Ishikawa (cell line): ENCODE data around the gene ICAM2.

Experiments used
- CEBPB ChIP-seq: IDR thresholded peaks from 2 replicates; pipeline ENCODE4 v1.6.1; 2012
- EGR1 ChIP-seq: IDR thresholded peaks from 2 replicates; pipeline ENCODE4 v1.6.1; 2012
- EP300 ChIP-seq: IDR thresholded peaks from 2 replicates; pipeline ENCODE4 v1.6.1; 2012; ENCODE audit warnings: borderline replicate concordance
- FOXM1 ChIP-seq: IDR thresholded peaks from 2 replicates; pipeline ENCODE4 v1.6.1; 2012; ENCODE audit warnings: low read depth, borderline replicate concordance
- NFIC ChIP-seq: IDR thresholded peaks from 2 replicates; pipeline ENCODE4 v1.6.1; 2012
- RAD21 ChIP-seq: IDR thresholded peaks from 2 replicates; pipeline ENCODE4 v1.6.1; 2012; ENCODE audit warnings: low read depth
- TAF1 ChIP-seq: IDR thresholded peaks from 2 replicates; pipeline ENCODE4 v1.6.1; 2012; ENCODE audit warnings: low read depth, mild to moderate bottlenecking
- TCF12 ChIP-seq: IDR thresholded peaks from 2 replicates; pipeline ENCODE4 v1.6.1; 2012; ENCODE audit warnings: low read depth
- YY1 ChIP-seq: IDR thresholded peaks from 2 replicates; pipeline ENCODE4 v1.6.1; 2012; ENCODE audit warnings: low read depth
- ZBTB7A ChIP-seq: IDR thresholded peaks from 2 replicates; pipeline ENCODE4 v1.6.1; 2012; ENCODE audit warnings: low read depth
- TF ChIP-seq, protein P1 (sequence below): IDR thresholded peaks from 2 replicates; pipeline ENCODE4 v1.6.1; 2012; ENCODE audit warnings: low read depth, mild to moderate bottlenecking
- TF ChIP-seq, protein P2 (sequence below): IDR thresholded peaks from 2 replicates; pipeline ENCODE4 v1.6.1; 2012

DNA sequence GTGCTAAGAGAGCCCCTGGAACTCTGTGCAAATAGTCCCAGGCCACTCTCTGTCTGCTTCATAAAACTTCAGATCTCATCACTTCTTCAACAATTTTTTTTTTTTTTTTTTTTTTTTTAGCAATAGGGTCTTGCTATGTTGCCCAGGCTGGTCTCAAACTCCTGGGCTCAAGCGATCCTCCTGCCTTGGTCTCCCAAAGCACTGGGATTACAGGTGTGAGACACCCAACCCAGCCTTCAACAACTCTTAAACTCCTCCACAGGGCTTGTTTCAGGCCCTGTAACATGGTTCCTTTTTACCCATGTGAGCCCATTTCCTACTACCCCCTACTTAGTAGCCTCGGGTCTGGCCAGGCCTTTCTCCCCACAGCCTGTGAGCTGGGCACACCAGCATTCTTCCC is 39.3 kb upstream of the ICAM2 start:
- TF ChIP-seq, protein P1, sequence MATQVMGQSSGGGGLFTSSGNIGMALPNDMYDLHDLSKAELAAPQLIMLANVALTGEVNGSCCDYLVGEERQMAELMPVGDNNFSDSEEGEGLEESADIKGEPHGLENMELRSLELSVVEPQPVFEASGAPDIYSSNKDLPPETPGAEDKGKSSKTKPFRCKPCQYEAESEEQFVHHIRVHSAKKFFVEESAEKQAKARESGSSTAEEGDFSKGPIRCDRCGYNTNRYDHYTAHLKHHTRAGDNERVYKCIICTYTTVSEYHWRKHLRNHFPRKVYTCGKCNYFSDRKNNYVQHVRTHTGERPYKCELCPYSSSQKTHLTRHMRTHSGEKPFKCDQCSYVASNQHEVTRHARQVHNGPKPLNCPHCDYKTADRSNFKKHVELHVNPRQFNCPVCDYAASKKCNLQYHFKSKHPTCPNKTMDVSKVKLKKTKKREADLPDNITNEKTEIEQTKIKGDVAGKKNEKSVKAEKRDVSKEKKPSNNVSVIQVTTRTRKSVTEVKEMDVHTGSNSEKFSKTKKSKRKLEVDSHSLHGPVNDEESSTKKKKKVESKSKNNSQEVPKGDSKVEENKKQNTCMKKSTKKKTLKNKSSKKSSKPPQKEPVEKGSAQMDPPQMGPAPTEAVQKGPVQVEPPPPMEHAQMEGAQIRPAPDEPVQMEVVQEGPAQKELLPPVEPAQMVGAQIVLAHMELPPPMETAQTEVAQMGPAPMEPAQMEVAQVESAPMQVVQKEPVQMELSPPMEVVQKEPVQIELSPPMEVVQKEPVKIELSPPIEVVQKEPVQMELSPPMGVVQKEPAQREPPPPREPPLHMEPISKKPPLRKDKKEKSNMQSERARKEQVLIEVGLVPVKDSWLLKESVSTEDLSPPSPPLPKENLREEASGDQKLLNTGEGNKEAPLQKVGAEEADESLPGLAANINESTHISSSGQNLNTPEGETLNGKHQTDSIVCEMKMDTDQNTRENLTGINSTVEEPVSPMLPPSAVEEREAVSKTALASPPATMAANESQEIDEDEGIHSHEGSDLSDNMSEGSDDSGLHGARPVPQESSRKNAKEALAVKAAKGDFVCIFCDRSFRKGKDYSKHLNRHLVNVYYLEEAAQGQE = no peak
- TF ChIP-seq TAF1 (no peak), YY1 (no peak), EGR1 (no peak), ZBTB7A (no peak), FOXM1 (no peak), EP300 (no peak), NFIC (no peak), RAD21 (no peak), CEBPB (no peak), TCF12 (no peak)
- TF ChIP-seq, protein P2, sequence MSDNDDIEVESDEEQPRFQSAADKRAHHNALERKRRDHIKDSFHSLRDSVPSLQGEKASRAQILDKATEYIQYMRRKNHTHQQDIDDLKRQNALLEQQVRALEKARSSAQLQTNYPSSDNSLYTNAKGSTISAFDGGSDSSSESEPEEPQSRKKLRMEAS = no peak
